GM10266 (cell line): ENCODE measurements around the gene TMEM163.
"Not testable (repeated sequence)": the region's sequence is repeated elsewhere in the genome, so short reads cannot be mapped to it uniquely, and the experiment has no call there.

Source experiments
- DNase-seq: peaks from one replicate; pipeline ENCODE4 v3.0.0; 2012; ENCODE audit errors: extremely low spot score
- CTCF ChIP-seq: IDR thresholded peaks from 2 replicates; pipeline ENCODE4 v1.5.1; 2012; ENCODE audit warnings: mild to moderate bottlenecking, low read depth; ENCODE audit not compliant: control insufficient read depth, insufficient read depth; ENCODE audit errors: missing control alignments

Gene TMEM163

GRCh38 chr2:134568413-134568812 lies 150.4 kb downstream of the TMEM163 start:
- TF ChIP-seq CTCF, result no peak
- DNase-seq, result no peak

- TF ChIP-seq CTCF, result no peak
Measured at GRCh38 chr2:134567666-134568065, 151.1 kb downstream of the TMEM163 start.

GRCh38 chr2:134564955-134565354 lies 153.8 kb downstream of the TMEM163 start:
- DNase-seq, result not testable (repeated sequence)

More at GRCh38 chr2:134567666-134568065, 151.1 kb downstream of the TMEM163 start:
- DNase-seq, result no peak

GRCh38 chr2:134564549-134564948 lies 154.3 kb downstream of the TMEM163 start:
- TF ChIP-seq CTCF, result no peak
- DNase-seq, result no peak

- no peak for TF ChIP-seq CTCF
- no peak for DNase-seq
Measured at GRCh38 chr2:134558208-134558830, 160.5 kb downstream of the TMEM163 start.

- no peak for DNase-seq
- no peak for TF ChIP-seq CTCF
Measured at GRCh38 chr2:134555411-134555810, 163.4 kb downstream of the TMEM163 start.

GRCh38 chr2:134553657-134554056 lies 165.1 kb downstream of the TMEM163 start:
- no peak for TF ChIP-seq CTCF

More at GRCh38 chr2:134553657-134554056, 165.1 kb downstream of the TMEM163 start:
- DNase-seq, result no peak
